NCI-H2196 treated with DMSO at 0.1 percent for 48 hours (cell line): ENCODE results near the gene AGAP5.
"Not testable (repeated sequence)": the region's sequence is repeated elsewhere in the genome, so short reads cannot be mapped to it uniquely, and the experiment has no call there.

Experiments used
- DNase-seq: peaks from one replicate; lab custom pipeline; 2025; ENCODE audit not compliant: unreplicated experiment; lab: John Stamatoyannopoulos, UW

Gene AGAP5

DNA sequence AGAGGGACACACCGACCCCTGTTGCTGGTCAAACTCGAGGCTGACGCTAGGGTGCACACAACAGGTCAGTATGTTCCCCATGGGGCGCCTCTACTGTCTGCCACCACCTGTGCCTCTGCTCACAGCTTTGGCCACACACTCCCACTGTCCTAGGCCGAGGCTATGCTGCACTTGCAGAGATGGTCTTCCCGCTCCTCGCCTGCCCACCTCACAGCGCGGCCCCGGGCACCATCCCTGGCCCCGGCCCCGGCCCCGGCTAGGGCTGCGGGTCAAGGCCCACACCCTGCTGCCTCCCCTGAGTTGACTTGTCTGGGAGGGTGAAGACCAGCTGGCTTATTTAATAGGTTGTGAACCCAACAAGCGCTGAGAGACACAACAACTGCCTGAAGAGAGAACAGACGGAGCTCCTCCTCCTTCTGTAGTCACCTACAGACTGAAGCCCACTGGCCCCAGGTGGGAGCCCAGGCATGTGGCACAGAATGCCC is at the start of gene AGAP5:
TSS of gene AGAP5 (minus strand) at position 435 of the 485 bp plus-strand sequence. CDS start at position 81, 354 bp downstream.
- DNase-seq, result not testable (repeated sequence)

DNA sequence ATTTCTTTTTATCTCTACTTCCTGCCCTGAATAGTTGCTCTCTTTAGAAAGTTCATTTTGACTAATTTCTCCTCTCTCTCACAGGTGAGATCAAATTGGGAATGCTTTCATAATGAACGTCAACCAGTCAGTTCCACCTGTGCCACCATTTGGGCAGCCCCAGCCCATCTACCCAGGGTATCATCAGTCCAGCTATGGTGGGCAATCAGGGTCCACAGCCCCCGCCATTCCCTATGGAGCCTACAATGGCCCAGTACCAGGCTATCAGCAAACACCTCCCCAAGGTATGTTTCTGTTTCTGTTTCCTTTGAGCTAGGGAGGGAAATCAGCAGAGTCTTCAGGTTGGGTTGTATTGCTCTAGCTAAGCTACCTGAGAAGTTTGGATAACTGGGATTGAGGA is 48.8 kb upstream of the AGAP5 start:
- no peak for DNase-seq

DNA sequence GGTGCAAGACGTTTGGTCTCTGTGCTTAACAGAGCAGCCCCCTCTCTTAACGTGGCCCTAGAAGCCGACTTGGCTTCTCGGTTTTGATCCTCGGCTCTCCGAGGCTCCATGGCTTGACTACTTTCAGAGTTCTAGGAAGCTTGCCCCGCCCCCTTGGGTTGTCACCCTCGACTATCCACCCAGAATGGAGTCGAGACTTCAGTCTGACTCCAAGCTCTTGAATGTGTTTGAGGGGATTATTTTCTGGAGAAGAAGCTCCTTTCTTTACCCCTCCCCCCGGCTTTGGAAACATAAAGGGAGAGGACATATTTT is 46.7 kb upstream of the AGAP5 start:
- no peak for DNase-seq

DNA sequence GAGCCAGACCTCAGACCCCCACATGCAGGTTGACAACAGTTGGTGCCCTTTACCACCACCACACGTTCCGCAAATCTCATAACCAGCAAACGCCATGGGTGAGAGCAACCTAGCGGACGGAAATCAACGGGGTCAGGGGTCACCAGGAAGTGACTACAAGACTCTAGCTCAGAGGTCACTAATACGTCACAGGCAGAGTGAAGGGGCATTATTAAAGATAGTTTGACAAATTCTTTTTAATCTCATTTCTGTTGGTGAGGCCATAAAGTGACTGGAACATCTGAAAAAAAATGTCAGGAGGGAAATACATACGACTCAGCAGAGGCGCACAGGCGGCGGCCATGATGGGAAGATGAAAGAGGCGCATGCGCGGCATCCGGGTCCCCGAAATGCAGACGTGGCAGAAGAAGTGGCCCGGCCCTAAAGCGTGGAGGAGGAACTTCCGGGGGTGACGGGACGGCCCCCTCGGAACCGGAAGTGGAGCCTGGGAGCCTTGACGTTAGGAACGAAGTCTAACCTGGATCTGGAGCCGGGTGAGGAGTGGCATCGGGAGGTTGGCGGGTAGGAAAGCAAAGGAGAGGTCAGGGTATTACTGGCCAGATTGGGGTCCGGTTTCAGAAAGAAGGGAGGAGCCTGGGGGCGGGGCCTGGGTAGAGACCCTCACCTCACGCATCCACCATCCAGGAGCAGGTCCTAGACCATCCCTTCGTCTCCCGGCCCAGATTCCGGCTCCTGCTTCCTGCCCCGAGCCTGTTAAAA is 46.2 kb upstream of the AGAP5 start, which contains the start of gene SEC24C:
TSS of gene SEC24C (plus strand) at position 468 of the 759 bp plus-strand sequence. CDS start 2,461 bp downstream, outside the sequence.
- peak; percentile 92 for DNase-seq

DNA sequence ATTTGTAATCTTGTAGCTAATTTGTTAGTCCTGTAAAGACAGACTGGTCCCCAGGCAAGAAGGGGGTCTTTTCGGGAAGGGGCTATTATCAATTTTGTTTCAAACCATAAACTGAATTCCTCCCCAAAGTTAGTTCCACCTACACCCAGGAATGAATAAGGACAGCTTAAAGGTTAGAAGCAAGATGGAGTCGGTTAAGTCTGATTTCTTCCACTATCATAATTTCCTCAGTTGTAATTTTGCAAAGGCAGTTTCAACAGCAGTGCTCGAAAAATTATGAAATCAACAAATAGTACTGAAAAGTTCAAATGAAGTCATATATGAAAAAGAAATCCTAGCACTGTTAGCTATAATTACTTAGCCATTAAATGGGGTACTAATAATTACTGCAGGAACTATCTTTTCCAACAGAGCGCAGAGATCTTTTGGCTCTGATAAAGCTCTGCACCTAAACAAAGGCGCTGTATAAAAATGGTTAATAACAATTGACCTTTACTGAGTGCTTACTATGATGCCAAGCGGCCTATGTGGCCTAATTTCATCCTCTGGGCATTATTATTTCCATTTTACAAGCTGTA is 45.5 kb upstream of the AGAP5 start:
- DNase-seq, result no peak

DNA sequence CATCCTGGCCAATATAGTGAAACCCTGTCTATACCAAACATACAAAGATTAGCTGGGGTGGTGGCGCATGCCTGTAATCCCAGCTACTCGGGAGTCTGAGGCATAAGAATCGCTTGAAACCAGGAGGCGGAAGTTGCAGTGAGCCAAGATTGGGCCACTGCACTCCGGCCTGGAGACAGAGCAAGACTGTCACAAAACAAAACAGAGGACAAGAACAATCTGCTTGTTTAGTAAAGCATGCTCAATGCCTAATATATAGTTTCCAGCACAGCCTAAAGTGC is 44.5 kb upstream of the AGAP5 start:
- no peak for DNase-seq

DNA sequence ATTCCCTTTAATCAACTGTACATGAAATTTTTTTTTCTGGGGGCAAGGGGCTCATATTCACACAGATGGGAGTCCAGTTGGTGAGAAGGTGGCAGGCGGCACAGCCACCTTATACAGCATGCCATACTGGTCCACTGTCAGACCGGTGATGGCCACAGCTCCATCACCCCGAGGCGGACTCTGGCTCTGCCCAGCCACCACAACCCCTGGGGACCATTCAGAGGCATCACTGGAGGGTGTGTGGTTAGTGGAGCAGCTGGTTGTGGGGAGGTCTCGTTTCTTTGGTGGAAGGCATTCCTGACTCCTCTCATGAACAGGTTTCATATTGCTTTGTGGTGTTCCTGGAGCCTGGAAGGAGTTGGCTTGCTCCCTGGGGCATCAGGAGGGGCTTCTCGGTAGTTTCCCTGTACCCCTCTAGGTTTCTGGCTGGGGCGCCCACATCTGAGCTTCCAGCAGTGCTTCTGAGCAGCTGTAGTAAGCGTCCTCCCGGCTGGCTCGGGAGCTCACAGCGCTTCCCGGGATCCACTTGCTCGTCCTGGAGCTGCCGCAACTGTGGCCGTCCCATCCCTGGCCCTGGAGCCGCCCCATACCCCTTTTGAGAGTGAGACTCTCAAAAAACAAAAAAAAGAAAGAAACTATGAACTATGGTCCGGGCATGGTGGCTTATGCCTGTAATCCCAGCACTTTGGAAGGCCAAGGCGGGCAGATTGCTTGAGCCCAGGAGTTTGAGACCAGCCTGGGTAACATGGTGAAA is 42.8 kb upstream of the AGAP5 start:
- DNase-seq, result not testable (repeated sequence)

DNA sequence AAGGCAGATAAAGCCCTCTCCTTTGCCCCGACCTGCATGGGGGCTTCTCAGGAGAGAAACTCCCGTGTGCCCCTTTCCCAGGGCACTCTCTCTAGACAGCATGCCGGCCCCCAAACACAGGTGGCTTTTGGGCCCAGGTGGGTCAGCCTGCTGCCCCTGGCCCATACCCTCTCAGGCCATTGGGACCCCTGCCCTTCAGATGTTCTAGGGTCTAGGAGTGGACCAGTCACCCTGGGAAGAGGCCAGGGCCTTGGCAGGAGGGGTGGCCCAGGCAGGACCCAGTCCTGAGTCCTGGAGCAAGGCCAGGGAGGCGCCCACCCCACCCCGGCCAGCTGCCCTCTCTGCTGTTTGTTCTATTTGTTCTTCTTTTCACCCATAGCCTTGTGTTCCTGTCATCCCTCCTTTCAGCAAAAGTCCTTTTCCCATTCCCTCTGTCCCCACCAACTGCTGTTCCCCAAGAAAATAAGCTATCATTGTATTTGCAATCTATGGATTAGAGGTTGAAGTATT is 36.9 kb upstream of the AGAP5 start:
- no peak for DNase-seq

DNA sequence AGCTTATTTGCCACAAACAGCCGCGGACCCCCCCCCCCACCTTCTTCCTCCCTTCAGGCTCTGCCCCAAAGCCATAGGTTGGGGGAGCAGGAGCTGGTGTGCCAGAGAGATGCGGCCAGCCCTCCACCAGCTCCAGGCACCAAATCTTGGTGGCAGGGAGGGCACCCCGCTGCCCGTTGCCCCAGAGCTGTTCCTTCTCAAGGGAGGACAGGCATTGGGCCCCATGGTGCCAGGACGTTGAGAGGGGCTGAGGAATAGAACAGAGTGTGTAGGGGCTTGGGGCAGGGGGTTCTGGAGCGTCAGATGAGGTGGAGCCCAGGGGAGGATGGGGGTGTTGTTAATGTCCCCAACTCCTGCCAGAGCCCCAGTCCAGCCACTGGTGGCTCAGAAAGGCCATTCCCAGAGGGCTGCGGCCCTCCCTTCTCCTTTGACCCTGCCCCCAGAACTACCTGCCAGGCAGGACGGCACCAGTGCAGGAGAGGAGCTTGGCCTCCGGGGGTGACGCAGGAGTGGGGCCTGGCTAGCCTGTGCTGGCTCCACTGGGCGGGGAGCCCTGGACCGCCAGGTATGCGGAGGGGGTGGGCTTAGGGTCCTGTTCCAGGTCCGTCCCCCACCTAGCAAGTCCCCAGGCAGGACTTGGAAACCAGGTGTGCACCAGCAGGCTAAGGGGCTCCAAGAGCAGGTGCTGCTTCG is 36.3 kb upstream of the AGAP5 start:
- no peak for DNase-seq

DNA sequence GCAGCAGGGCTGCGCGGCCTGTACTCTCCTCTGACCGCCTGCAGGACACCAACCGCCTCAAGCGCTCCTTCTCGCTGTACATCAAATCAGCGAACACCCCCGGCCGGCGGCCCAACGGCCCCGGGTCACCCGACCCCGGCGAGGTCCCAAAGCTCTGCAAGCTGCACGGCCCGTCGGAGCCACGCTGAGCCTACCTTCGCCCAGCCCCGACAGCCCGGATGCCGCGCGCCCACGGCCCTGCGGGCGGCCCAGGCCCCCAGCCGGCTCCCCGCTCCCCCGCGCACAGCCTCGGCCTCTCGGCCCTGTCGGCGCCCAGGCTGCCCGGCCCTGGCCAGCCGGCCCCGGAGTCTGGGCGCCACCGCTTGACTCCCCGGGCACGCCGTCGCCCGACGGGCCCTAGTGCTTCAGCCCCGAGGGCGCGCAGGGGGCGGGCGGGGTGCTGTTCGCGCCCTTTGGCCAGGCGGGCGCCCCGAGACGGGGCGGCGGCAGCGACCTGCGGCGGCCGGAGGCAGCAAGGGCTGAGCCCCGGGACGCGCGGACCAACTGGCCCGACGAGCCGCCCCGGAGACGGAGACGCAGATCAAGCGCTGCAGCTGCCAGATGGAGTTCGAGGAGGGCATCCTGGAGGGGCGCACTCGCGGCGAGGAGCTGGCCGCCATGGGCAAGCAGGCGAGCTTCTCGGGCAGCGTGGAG is 35.2 kb upstream of the AGAP5 start:
- no peak for DNase-seq

DNA sequence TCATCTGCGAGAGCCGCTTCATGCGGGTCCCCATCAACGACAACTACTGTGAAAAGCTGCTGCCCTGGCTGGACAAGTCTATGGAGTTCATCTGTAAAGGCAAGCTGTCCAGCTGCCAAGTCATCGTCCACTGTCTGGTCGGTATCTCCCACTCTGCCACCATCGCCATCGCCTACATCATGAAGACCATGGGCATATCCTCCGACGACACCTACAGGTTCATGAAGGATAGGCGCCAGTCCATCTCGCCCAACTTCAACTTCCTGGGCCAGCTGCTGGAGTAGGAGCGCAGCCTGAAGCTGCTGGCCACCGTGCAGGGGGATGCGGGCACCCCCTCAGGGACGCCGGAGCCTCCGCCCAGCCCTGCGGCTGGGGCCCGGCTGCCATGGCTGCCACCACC is 34.5 kb upstream of the AGAP5 start:
- DNase-seq, result no peak

DNA sequence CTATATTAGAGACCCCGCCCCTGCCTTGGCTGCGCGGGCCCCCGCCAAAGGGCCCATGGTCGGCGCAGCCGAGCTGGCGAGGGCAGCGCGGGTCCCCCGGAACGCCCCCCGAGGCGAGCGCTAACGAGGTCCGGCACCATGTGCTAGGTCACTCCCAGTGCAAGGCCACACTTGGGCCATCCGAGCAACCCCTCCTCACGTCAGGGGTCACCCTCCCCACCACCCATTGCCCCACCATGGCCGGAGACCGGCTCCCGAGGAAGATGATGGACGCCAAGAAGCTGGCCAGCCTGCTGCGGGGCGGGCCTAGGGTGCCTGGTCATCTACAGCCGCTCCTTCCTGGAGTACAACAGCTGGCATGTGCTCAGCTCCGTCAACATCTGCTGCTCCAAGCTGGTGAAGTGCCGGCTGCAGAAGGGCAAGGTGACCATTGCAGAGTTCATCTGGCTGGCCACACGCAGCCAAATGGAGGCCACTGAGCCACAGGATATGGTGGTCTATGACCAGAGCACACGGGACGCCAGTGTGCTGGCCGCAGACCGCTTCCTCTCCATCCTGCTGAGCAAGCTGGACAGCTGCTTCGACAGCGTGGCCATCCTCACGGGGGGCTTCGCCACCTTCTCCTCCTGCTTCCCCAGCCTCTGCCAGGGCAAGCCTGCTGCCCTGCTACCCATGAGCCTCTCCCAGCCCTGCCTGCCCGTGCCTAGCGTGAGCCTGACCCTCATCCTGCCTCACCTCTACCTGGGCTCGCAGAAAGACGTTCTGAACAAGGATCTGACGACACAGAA is 33.9 kb upstream of the AGAP5 start:
- DNase-seq, result no peak

DNA sequence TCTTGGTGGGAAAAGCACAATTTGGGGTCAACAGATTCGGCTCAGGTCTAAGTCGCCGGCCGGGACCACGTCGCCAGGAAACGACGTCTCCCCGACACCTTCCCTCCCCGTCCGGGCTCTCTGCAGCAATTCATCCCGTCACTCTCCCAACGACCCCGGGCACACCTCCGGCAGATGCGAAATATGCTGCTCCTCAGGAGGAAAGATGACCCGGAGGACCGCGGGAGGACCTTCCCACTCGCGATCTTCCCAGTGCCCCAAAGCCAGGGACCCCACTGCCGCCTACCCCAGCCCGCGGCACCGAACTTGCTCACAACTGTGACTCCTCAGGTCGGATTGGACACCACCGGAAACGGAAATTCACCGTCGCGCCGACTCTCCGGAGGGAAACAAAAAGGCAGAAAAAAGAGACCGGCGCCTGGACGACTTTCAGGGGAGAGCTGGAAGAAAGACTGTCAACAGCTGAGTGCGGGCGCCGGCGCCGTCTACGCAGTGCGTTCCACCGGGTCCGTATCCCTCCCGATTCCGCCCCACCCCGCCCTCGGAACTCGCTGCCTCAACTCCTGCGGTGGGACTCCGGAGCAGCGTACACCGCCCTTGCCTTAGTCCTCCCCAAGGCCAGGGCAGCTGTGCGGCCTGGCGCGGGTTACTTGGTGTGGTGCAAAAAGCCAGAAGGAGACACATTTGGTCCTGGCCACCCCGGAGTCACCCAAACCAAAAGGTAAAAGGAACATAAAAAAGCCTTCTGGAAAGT is 32.4 kb upstream of the AGAP5 start:
- DNase-seq, result peak; percentile 66

DNA sequence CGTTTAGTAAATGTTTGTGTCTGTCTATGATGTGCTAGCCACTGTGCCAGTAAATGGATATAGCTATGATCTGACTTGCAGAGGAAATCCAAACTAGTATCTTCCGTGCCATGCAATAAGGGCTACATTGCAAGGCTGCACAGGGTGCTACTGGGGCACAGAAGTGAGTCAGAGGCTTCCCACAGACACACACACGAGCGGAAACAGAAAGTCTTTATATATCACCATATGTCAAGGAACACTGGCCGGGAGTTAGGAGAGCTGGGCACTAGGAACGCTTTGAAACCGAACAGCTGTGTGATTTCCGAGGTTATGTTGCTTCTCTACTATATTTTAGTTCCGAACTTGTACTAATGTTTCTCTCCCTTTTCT is 31.9 kb upstream of the AGAP5 start:
- DNase-seq, result not testable (repeated sequence)

DNA sequence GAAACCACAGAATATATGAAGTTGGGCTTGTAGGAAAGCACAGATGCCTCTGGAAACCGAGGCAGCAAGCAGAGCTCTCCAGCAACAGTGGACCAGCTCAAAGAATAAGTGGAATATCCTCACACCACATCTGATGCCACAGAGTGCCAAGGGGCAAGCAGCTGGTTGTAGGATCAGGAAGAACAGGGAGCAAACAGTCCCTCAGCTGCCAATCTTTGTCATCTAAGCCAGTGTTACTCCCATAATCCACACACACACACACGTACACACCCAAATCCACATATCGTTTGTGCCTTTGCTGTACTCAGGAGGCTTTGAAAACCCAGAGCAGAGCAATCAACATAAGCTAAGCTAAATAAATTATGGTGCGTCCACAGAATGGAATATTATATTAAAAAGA is 25.6 kb upstream of the AGAP5 start:
- DNase-seq, result no peak

DNA sequence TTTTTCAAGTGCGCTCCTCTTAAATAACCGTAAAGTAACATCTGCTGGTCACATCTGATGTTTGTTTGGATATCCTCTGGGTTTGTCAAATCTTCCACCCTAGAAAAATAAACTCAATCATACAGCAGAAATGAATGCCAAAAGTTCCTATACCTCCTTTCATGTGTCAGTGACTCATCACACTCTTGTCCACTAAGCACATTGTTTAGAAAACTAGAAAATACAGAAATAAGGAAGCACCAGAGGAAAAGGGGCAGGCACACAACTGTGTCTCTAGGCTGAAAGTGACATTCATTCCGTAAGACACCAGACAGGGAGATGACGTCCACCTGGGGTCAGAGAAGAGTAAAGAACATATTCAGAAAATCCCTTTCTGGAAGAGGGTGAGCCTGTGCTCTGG is 22.7 kb upstream of the AGAP5 start:
- not testable (repeated sequence) for DNase-seq

DNA sequence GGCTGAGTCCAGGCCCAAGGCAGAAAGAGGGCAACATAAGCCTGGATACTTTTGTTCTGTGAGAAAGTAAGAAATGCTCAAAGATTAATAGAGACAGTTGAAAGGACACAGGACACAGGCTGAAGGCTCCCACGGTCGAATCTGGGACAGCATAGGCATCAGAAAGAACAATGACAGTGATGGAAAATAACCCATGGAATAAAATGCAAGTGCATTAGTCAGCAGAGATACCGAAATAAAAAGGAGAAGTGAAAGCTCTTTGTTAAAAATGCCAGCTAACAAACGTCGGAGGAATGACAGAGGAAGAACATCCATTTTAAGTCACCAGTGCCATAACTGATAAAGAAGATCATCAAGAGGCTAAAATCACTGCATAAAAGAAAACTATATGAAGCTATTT is 19.6 kb upstream of the AGAP5 start:
- no peak for DNase-seq

DNA sequence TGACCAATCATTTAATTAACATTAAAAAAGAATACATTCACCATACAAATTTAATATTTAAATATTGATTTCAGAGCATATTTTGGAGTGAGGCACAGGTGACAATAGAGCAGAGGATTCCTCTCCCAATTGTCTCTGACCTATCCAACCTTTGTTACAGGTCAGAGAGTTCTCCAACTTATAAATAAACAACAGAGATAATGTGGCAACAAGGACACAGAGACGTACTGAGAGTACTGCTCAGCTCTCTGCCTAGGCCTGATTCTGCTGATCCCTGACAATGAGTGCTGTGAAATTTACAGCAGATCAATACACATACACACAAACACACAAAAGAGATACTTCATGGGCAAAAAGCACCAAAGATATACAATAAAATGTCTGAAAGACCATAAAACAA is 18.3 kb upstream of the AGAP5 start:
- DNase-seq, result no peak
